ENCODE data around the gene SCLY. TPM values are rescaled to one million over a fixed set of nuclear protein-coding genes. Genes with fewer than 3 reads are reported as not detected.

Gene SCLY, protein sequence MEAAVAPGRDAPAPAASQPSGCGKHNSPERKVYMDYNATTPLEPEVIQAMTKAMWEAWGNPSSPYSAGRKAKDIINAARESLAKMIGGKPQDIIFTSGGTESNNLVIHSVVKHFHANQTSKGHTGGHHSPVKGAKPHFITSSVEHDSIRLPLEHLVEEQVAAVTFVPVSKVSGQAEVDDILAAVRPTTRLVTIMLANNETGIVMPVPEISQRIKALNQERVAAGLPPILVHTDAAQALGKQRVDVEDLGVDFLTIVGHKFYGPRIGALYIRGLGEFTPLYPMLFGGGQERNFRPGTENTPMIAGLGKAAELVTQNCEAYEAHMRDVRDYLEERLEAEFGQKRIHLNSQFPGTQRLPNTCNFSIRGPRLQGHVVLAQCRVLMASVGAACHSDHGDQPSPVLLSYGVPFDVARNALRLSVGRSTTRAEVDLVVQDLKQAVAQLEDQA
- 10 to 100 TPM; 29.1 to 53.8 TPM for total RNA-seq

- H3K27ac Mint-ChIP-seq = peak within 1 kb of the TSS; percentile 83
- peaks cover 11% of the 10 kb centered on the region for H3K27me3 Mint-ChIP-seq
- DNase-seq (peak; percentile 98), ATAC-seq (peak; percentile 99)
- CTCF ChIA-PET = interaction anchor here (0.8 to 1.7 kb wide), 4 partner anchors 21 to 203 kb away, joined by 3 read pairs; no protein-coding TSS in a partner anchor
- H3K36me3 Mint-ChIP-seq = peaks cover 13% of the 10 kb centered on the region
- H3K4me1 Mint-ChIP-seq = peaks cover 50% of the 10 kb centered on the region
- no peaks in the 10 kb centered on the region for H3K9me3 Mint-ChIP-seq (ENCODE audit: low read depth)
- peak within 1 kb of the TSS; percentile 81 for H3K4me3 Mint-ChIP-seq
Measured at GRCh38 chr2:238060542-238061314, at the start of gene SCLY. SCLY (plus strand) TSS chr2:238061001; CDS start chr2:238061055, 54 bp downstream.

DNA sequence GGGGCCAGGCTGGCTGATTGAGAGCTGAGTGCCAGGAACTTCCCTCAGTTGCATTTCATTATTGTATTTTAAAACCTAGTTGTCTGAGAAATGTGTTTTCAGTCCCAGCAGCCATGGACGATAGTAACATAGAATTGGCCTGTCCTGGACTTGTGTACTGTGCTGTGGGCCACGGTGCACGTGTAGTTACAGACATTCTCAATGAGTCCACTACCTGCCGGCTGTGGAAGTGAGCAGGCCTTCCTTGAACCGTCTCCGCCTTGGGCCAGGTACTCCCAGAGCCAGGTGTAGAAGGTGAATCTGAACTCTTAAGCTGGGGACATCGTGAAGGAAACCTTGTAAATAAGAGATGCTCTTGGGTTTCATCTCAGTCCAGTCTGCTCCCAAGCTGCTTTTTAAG, 47.0 kb upstream of the SCLY start:
- no peak for ATAC-seq
- no peaks in the 10 kb centered on the region for H3K27me3 Mint-ChIP-seq
- no peak for DNase-seq
- H3K9me3 Mint-ChIP-seq (ENCODE audit: low read depth) = no peaks in the 10 kb centered on the region
- peaks cover 1% of the 10 kb centered on the region for H3K36me3 Mint-ChIP-seq
- H3K27ac Mint-ChIP-seq = no peak overlapping the region
- CTCF ChIA-PET = no interaction called here
- H3K4me3 Mint-ChIP-seq = no peak overlapping the region
- H3K4me1 Mint-ChIP-seq = peaks cover 6% of the 10 kb centered on the region

DNA sequence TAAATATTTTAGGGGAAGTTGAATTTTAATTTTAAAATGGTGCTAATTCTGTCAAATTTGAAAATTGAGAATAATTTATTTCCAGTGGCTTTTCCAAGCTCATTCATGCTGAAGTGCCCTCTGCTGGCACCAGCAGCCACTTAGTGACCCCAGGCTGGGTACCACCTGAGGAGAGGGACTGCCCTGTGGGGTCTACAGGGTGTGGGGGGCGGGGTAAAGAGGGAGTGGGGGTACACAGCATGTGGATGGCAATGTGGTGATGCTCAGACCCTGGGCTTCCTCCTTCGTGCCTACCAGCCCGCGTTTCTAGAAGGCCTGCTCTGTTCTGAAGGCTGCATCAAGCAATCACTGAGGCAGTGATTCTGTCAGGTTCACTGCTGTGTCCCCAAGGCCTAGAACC, 45.1 kb upstream of the SCLY start:
- ATAC-seq = no peak
- Mint-ChIP-seq H3K27ac (no peak overlapping the region), H3K4me3 (no peak overlapping the region), H3K36me3 (peaks cover 1% of the 10 kb centered on the region), H3K9me3 (ENCODE audit: low read depth) (no peaks in the 10 kb centered on the region), H3K4me1 (no peaks in the 10 kb centered on the region), H3K27me3 (no peaks in the 10 kb centered on the region)
- no peak for DNase-seq
- CTCF ChIA-PET = no interaction called here

GRCh38 chr2:238016526-238016925, 44.3 kb upstream of the SCLY start:
- Mint-ChIP-seq H3K27me3 (no peaks in the 10 kb centered on the region), H3K4me3 (no peak overlapping the region), H3K36me3 (peaks cover 2% of the 10 kb centered on the region), H3K9me3 (ENCODE audit: low read depth) (no peaks in the 10 kb centered on the region), H3K27ac (no peak overlapping the region), H3K4me1 (no peaks in the 10 kb centered on the region)
- no peak for ATAC-seq
- CTCF ChIA-PET = no interaction called here
- no peak for DNase-seq

GRCh38 chr2:238019962-238020361, 40.8 kb upstream of the SCLY start:
- H3K4me1 Mint-ChIP-seq = peaks cover 6% of the 10 kb centered on the region
- H3K36me3 Mint-ChIP-seq = peaks cover 2% of the 10 kb centered on the region
- no peaks in the 10 kb centered on the region for H3K27me3 Mint-ChIP-seq
- CTCF ChIA-PET = interaction anchor here (0.6 kb wide), 1 partner anchor 69 kb away, joined by 3 read pairs; no protein-coding TSS in a partner anchor
- H3K4me3 Mint-ChIP-seq = no peak overlapping the region
- no peak overlapping the region for H3K27ac Mint-ChIP-seq
- ATAC-seq (no peak), DNase-seq (no peak)
- no peaks in the 10 kb centered on the region for H3K9me3 Mint-ChIP-seq (ENCODE audit: low read depth)

DNA sequence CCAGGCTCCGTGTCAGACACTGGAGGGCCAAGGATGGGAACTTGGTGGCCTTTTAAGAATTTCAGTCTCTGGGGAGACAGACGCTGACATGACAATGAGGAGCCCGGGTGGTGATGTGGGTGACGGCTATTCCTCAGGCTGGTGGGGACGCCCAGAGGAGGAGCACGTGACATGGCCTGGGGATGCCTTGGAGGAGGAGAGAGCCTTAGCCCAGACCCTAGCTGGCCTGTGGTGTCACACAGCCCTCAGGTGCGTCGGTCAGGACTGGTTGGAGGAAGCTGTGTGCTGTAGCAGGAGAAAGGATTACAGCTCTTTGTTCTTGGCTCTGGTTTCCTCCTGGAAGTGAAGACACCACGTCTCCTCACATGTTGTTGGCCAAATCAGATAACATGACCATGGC, 40.0 kb upstream of the SCLY start:
- no peak overlapping the region for H3K4me3 Mint-ChIP-seq
- no peaks in the 10 kb centered on the region for H3K27me3 Mint-ChIP-seq
- H3K4me1 Mint-ChIP-seq = peaks cover 12% of the 10 kb centered on the region
- peaks cover 2% of the 10 kb centered on the region for H3K36me3 Mint-ChIP-seq
- ATAC-seq (no peak), DNase-seq (no peak)
- CTCF ChIA-PET = no interaction called here
- H3K9me3 Mint-ChIP-seq (ENCODE audit: low read depth) = no peaks in the 10 kb centered on the region
- H3K27ac Mint-ChIP-seq = no peak overlapping the region

DNA sequence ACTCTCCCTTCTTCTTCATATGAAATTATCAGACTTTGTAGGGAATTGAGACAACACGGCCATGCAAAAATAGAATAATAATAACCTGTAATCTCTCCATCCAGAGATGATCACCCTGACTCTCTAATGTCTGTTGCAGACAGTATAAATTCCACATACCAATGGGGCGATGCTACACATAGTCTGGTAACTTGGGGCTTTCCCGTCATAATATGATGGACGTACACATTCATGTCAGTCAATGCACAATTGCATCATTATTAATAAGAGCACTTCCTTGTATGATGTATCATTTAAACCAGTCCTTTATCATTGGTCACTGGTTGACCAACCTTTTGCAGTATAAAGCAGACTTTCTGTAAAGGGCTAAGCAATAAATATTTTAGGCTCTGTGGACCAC, 39.5 kb upstream of the SCLY start:
- ATAC-seq (no peak), DNase-seq (no peak)
- H3K27ac Mint-ChIP-seq = no peak overlapping the region
- peaks cover 2% of the 10 kb centered on the region for H3K36me3 Mint-ChIP-seq
- H3K4me1 Mint-ChIP-seq = peaks cover 12% of the 10 kb centered on the region
- CTCF ChIA-PET = no interaction called here
- H3K27me3 Mint-ChIP-seq = no peaks in the 10 kb centered on the region
- no peak overlapping the region for H3K4me3 Mint-ChIP-seq
- no peaks in the 10 kb centered on the region for H3K9me3 Mint-ChIP-seq (ENCODE audit: low read depth)

DNA sequence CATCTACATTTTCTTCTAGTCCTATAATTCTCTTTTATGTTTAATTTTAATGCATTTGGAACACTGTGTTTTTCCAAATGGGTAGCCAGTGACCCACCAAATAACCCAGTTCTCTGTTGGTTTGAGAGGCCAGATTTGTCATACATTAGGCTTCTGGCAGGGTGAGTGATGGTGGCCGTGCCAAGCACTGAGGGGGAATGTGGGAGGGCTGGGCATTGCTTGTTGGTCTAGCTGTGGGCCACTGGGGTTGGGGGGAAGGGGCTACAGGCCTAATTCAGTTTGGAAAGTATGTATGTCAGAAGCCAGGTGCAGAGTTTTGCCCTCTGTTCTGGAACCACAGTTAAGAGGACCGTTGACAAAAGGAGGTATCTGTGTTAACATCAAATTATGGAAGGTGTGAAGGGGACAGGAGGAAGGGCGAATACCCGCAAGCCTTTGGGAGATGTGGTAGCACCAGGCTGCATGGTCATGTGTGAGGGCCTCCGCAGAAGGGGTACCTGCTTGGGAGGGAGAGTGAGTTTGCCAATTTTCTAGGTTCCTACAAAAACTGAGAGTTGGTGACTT, 38.1 kb upstream of the SCLY start:
- Mint-ChIP-seq H3K36me3 (peaks cover 2% of the 10 kb centered on the region), H3K9me3 (ENCODE audit: low read depth) (no peaks in the 10 kb centered on the region), H3K4me3 (no peak overlapping the region), H3K27ac (no peak overlapping the region), H3K27me3 (no peaks in the 10 kb centered on the region), H3K4me1 (peaks cover 12% of the 10 kb centered on the region)
- CTCF ChIA-PET = no interaction called here
- DNase-seq (no peak), ATAC-seq (no peak)

- H3K9me3 Mint-ChIP-seq (ENCODE audit: low read depth) = no peaks in the 10 kb centered on the region
- no peak overlapping the region for H3K4me3 Mint-ChIP-seq
- peaks cover 2% of the 10 kb centered on the region for H3K36me3 Mint-ChIP-seq
- no peak overlapping the region for H3K27ac Mint-ChIP-seq
- H3K4me1 Mint-ChIP-seq = peaks cover 12% of the 10 kb centered on the region
- CTCF ChIA-PET = no interaction called here
- no peak for DNase-seq
- ATAC-seq = no peak
- H3K27me3 Mint-ChIP-seq = no peaks in the 10 kb centered on the region
Measured at GRCh38 chr2:238023608-238024007, 37.2 kb upstream of the SCLY start.

- peaks cover 2% of the 10 kb centered on the region for H3K36me3 Mint-ChIP-seq
- H3K4me3 Mint-ChIP-seq = no peak overlapping the region
- ATAC-seq (peak; percentile 81), DNase-seq (peak; percentile 61)
- H3K4me1 Mint-ChIP-seq = peaks cover 12% of the 10 kb centered on the region
- no peaks in the 10 kb centered on the region for H3K27me3 Mint-ChIP-seq
- no peaks in the 10 kb centered on the region for H3K9me3 Mint-ChIP-seq (ENCODE audit: low read depth)
- H3K27ac Mint-ChIP-seq = no peak overlapping the region
- CTCF ChIA-PET = no interaction called here
Measured at GRCh38 chr2:238024986-238025385, 35.8 kb upstream of the SCLY start.

DNA sequence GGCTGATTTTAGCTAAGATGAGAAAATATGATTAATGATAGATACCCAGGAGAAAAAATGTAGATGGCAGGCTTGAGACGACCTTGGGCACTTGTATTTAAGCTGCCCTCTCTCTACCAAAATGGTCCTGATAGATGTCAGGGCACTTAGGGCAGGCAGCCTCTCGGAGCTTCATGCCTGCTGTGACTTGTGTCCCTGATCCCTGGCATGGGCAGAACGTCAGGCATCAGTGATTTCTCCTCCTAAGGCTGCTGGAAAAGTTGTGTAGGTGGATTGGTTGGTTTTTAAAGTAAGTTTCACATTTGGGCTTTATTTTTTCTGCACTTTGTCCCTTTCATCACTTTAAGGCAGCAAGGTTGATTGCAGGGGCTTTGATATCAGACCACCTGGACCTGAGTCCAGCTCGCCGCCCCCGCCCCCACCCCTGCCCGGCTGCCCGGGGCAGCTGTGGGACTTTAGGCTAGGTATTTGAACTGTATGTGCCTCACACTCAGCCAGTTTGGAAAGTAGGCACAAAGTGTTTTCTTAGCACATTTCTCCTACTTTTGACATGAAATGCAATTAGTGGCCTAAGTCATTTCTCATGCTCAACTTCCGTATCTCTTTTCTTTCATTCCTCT, 35.0 kb upstream of the SCLY start:
- peaks cover 2% of the 10 kb centered on the region for H3K36me3 Mint-ChIP-seq
- CTCF ChIA-PET = no interaction called here
- H3K27ac Mint-ChIP-seq = no peak overlapping the region
- H3K4me3 Mint-ChIP-seq = no peak overlapping the region
- peaks cover 12% of the 10 kb centered on the region for H3K4me1 Mint-ChIP-seq
- no peaks in the 10 kb centered on the region for H3K27me3 Mint-ChIP-seq
- ATAC-seq (no peak), DNase-seq (no peak)
- H3K9me3 Mint-ChIP-seq (ENCODE audit: low read depth) = no peaks in the 10 kb centered on the region

GRCh38 chr2:238027058-238027457, 33.7 kb upstream of the SCLY start:
- H3K9me3 Mint-ChIP-seq (ENCODE audit: low read depth) = no peaks in the 10 kb centered on the region
- peaks cover 12% of the 10 kb centered on the region for H3K4me1 Mint-ChIP-seq
- no peaks in the 10 kb centered on the region for H3K27me3 Mint-ChIP-seq
- no peaks in the 10 kb centered on the region for H3K36me3 Mint-ChIP-seq
- H3K27ac Mint-ChIP-seq = no peak overlapping the region
- no peak overlapping the region for H3K4me3 Mint-ChIP-seq
- no peak for DNase-seq
- no peak for ATAC-seq
- CTCF ChIA-PET = no interaction called here

DNA sequence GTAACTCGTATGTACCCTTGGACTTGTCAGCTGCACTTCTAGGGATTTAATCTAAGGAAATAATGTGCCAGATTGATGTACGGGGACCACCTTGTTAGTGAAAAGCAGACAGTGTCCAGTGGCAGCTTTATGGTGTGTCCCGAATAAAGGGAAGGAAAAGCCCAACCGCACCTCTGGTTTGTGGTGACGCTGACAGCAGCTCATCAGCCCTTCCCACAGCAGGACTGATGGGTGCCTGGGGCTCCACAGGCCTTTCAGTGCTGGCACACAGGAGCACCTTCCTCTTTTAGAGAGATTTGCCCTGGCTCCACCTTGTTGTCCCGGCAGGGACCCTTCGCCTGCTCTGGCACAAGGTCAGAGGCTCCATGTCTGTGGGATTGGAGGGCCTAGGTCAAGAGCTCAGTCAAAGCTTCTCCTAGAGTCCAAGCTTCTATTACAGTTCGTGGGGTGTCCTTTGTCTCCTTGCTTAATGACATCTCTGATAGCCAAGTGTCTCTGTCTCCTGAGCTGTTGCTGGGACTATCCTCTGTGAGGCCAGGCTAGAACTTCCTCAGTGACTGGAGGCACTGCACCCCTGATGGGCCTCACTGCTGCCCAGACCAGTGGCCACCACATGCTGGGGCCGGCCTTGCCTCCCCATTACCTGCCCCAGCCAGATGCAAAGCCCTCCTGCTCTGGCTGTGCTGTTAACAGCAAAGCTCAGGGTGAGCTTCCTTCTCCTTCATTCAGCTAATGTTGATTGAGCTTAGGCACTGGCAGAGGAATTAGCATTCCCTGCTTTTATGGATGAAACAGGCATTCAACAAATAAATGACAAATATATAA, 33.0 kb upstream of the SCLY start:
- H3K4me1 Mint-ChIP-seq = peaks cover 12% of the 10 kb centered on the region
- no peaks in the 10 kb centered on the region for H3K27me3 Mint-ChIP-seq
- H3K27ac Mint-ChIP-seq = no peak overlapping the region
- no peak overlapping the region for H3K4me3 Mint-ChIP-seq
- H3K9me3 Mint-ChIP-seq (ENCODE audit: low read depth) = no peaks in the 10 kb centered on the region
- ATAC-seq (no peak), DNase-seq (no peak)
- H3K36me3 Mint-ChIP-seq = peaks cover 2% of the 10 kb centered on the region
- CTCF ChIA-PET = no interaction called here

All from activated CD8-positive, alpha-beta memory T cell treated with anti-CD3 and anti-CD28 coated beads, Interleukin-2, amount 10 ng/mL, durations not matched to agents 7 days and 5 days (primary cell).